ENCODE data around the gene FRZB. TPM values are rescaled to one million over a fixed set of nuclear protein-coding genes. Genes with fewer than 3 reads are reported as not detected.
A peak's percentile ranks its signal among the peaks of the same experiment; 100 is the strongest.

Gene FRZB
- total RNA-seq, 2 donors from 2014 or later: 140 to 203 TPM

DNA sequence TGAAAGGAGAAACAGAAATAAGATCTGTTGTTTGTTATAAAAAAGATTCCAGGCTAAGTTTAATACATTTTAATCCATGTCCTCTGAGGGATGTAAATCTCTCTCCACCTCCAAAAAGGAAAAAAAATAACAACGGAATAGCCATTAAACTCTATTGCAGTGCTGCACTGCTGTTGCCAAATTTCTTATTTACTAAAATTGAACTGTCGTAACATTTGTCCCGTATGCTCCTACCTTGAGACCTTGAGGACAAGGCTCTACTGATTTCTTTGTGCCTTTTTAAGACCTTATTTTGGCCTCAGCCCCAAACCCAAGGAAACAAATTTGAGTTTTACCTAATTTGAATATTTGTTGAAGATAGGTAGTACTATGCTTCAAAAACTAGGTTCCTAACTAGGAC, 56.4 kb downstream of the FRZB start:
- ATAC-seq (ENCODE audit: insufficient number of reproducible peaks, low FRiP score, low read depth): no peak
- H3K36me3 ChIP-seq: no peaks in the 10 kb centered on the region

DNA sequence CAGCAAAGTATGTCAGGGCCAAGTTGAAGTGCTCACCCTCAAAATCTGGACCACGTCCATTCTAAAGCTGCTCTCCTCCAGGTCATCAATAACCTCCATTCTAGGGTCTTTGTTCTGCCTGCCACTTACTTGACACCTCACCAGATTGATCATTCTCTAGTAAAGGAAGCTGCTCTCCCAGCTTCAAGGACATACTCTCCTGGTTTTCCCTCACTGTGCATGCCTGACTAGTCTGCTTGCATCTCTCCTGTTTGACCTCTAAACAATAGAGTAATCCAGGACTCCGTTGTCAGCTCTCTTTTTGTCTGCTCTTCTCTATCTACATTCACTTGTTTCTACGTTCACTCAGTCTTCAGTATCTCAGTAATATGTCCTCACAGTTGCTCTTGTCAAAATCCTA, 59.1 kb downstream of the FRZB start:
- no peak for DNase-seq (ENCODE audit: low spot score)

More for the DNA sequence above, 56.4 kb downstream of the FRZB start:
- H3K4me3 ChIP-seq: no peak overlapping the region
- DNase-seq (ENCODE audit: low spot score): no peak
- H3K9me3 ChIP-seq: no peaks in the 10 kb centered on the region
- H3K27me3 ChIP-seq (replicated peaks; ENCODE audit: insufficient read depth): no peaks in the 10 kb centered on the region
- no peaks in the 10 kb centered on the region for H3K4me1 ChIP-seq (ENCODE audit: control insufficient read depth in 1 of 2, low read depth in 2 of 2)
- TF ChIP-seq, protein P1, sequence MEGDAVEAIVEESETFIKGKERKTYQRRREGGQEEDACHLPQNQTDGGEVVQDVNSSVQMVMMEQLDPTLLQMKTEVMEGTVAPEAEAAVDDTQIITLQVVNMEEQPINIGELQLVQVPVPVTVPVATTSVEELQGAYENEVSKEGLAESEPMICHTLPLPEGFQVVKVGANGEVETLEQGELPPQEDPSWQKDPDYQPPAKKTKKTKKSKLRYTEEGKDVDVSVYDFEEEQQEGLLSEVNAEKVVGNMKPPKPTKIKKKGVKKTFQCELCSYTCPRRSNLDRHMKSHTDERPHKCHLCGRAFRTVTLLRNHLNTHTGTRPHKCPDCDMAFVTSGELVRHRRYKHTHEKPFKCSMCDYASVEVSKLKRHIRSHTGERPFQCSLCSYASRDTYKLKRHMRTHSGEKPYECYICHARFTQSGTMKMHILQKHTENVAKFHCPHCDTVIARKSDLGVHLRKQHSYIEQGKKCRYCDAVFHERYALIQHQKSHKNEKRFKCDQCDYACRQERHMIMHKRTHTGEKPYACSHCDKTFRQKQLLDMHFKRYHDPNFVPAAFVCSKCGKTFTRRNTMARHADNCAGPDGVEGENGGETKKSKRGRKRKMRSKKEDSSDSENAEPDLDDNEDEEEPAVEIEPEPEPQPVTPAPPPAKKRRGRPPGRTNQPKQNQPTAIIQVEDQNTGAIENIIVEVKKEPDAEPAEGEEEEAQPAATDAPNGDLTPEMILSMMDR (IDR thresholded peaks at IDR 0.05): no peak
- no peak overlapping the region for H3K27ac ChIP-seq

DNA sequence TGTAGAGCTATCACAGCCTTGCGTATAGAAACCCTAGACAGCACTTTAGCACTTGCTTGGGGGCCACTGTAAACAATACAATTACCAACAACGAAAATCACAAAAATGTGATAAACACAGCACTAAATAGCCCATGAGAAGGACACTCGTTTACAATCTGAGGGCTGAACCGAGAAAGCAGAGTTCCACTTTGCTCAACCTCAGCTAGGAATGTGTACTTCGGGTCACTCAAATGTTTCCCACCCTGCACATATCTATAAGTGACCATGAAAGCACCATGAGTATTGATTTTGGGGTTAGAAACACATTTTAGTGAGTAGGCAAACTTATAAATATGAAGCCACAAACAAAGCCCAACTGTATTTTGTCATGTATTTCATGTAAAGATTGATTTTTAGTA, 62.3 kb downstream of the FRZB start:
- H3K36me3 ChIP-seq: no peaks in the 10 kb centered on the region
- no peaks in the 10 kb centered on the region for H3K4me1 ChIP-seq (ENCODE audit: control insufficient read depth in 1 of 2, low read depth in 2 of 2)
- TF ChIP-seq, protein P1 (IDR thresholded peaks at IDR 0.05): no peak
- no peak for ATAC-seq (ENCODE audit: insufficient number of reproducible peaks, low FRiP score, low read depth)
- H3K27me3 ChIP-seq (replicated peaks; ENCODE audit: insufficient read depth): no peaks in the 10 kb centered on the region
- no peak overlapping the region for H3K4me3 ChIP-seq
- no peak for DNase-seq (ENCODE audit: low spot score)
- no peaks in the 10 kb centered on the region for H3K9me3 ChIP-seq
- no peak overlapping the region for H3K27ac ChIP-seq

More for the DNA sequence above, 59.1 kb downstream of the FRZB start:
- Histone ChIP-seq H3K27me3 (replicated peaks; ENCODE audit: insufficient read depth) (no peaks in the 10 kb centered on the region), H3K4me1 (ENCODE audit: control insufficient read depth in 1 of 2, low read depth in 2 of 2) (no peaks in the 10 kb centered on the region), H3K9me3 (no peaks in the 10 kb centered on the region), H3K4me3 (no peak overlapping the region), H3K36me3 (no peaks in the 10 kb centered on the region), H3K27ac (no peak overlapping the region)
- TF ChIP-seq, protein P1 (IDR thresholded peaks at IDR 0.05): no peak
- no peak for ATAC-seq (ENCODE audit: insufficient number of reproducible peaks, low FRiP score, low read depth)

DNA sequence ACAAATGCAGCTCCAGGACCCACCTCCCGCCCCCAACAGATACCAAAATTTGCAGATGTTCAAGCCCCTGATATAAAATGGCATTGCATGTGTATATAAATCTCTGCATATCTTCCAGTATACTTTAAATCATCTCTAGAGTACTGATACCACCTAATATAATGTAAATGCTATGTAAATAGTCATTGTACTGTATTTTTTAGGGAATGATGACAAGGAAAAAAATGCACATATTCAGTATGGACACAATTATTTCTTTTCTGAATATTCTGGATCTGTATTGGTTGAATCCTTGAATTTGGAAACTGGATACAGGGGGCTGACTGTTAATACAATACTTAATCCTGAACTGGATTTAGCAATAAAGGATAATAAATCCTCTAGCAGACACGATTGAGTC, 67.7 kb downstream of the FRZB start:
- DNase-seq (ENCODE audit: low spot score) (no peak), ATAC-seq (ENCODE audit: insufficient number of reproducible peaks, low FRiP score, low read depth) (no peak)
- Histone ChIP-seq H3K4me1 (ENCODE audit: control insufficient read depth in 1 of 2, low read depth in 2 of 2) (peaks cover 0 to 5% of the 10 kb centered on the region in 2 donors), H3K27ac (no peak overlapping the region), H3K27me3 (replicated peaks; ENCODE audit: insufficient read depth) (no peaks in the 10 kb centered on the region), H3K36me3 (no peaks in the 10 kb centered on the region), H3K9me3 (no peaks in the 10 kb centered on the region), H3K4me3 (no peak overlapping the region)
- TF ChIP-seq, protein P1 (IDR thresholded peaks at IDR 0.05): no peak

DNA sequence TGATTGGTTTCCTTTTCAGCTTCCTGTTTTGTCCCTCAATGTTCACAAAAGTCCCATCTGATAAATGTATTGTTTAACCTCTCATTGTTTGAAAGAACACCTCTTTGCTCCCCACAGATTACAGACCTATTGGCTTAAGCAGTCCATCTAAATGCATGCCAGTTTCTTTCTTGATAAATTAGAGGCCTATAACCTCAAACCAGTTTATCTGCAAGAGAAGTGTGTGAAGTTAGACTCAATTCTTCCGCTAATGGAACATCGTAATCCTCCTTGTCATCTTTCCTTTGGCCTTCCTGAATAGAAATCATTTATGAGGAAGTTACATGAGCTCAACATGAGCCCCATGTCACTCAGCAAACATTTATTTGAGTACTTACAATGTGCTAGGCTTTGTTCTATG, 74.0 kb downstream of the FRZB start:
- no peaks in the 10 kb centered on the region for H3K9me3 ChIP-seq
- TF ChIP-seq, protein P1 (IDR thresholded peaks at IDR 0.05): no peak
- peaks cover 3 to 17% of the 10 kb centered on the region in 2 donors for H3K4me1 ChIP-seq (ENCODE audit: control insufficient read depth in 1 of 2, low read depth in 2 of 2)
- peak overlapping the region; percentile 52 to 73 for H3K27ac ChIP-seq
- no peaks in the 10 kb centered on the region for H3K27me3 ChIP-seq (replicated peaks; ENCODE audit: insufficient read depth)
- ATAC-seq (ENCODE audit: insufficient number of reproducible peaks, low FRiP score, low read depth) (no peak), DNase-seq (ENCODE audit: low spot score) (no peak)
- no peaks in the 10 kb centered on the region for H3K36me3 ChIP-seq
- no peak overlapping the region for H3K4me3 ChIP-seq
